GM19372 (cell line): ENCODE data around the gene FABP7.

Experiments used
- ATAC-seq: cut with Tn5 transposase; IDR thresholded peaks from one replicate; pipeline ENCODE4 v1.9.1; 2021; ENCODE audit warnings: mild to moderate bottlenecking, low read depth, moderate library complexity; ENCODE audit not compliant: unreplicated experiment

Gene FABP7

GRCh38 chr6:122755901-122756300, 23.6 kb upstream of the FABP7 start:
- ATAC-seq, result no peak

GRCh38 chr6:122758927-122759334, 20.6 kb upstream of the FABP7 start:
- ATAC-seq, result peak; percentile 91

GRCh38 chr6:122760330-122760729, 19.2 kb upstream of the FABP7 start:
- no peak for ATAC-seq

GRCh38 chr6:122766256-122766655, 13.3 kb upstream of the FABP7 start:
- ATAC-seq, result no peak

- no peak for ATAC-seq
Measured at GRCh38 chr6:122770835-122771601, 8.5 kb upstream of the FABP7 start.

- ATAC-seq, result no peak
Measured at GRCh38 chr6:122772724-122773415, 6.6 kb upstream of the FABP7 start.

- no peak for ATAC-seq
Measured at GRCh38 chr6:122775975-122776374, 3.5 kb upstream of the FABP7 start.

GRCh38 chr6:122778302-122778701, 1.2 kb upstream of the FABP7 start:
- ATAC-seq, result no peak

GRCh38 chr6:122778985-122779661, 393 bp upstream of the FABP7 start:
- ATAC-seq, result no peak

GRCh38 chr6:122780114-122780513, 598 bp downstream of the FABP7 start:
- ATAC-seq, result no peak

GRCh38 chr6:122781716-122782115, 2.2 kb downstream of the FABP7 start:
- no peak for ATAC-seq

GRCh38 chr6:122783401-122783800, 3.9 kb downstream of the FABP7 start:
- no peak for ATAC-seq

GRCh38 chr6:122785891-122786290, 6.4 kb downstream of the FABP7 start:
- ATAC-seq, result no peak

GRCh38 chr6:122787721-122788120, 8.2 kb downstream of the FABP7 start:
- ATAC-seq, result no peak

- no peak for ATAC-seq
Measured at GRCh38 chr6:122788208-122788607, 8.7 kb downstream of the FABP7 start.

- ATAC-seq, result no peak
Measured at GRCh38 chr6:122788663-122789181, 9.2 kb downstream of the FABP7 start.

- peak; percentile 63 for ATAC-seq
Measured at GRCh38 chr6:122789182-122790027, 9.9 kb downstream of the FABP7 start, which contains the start of gene SMPDL3A. Gene SMPDL3A (plus strand): TSS chr6:122789258. CDS start chr6:122789347, 89 bp downstream.

GRCh38 chr6:122790028-122790422, 10.5 kb downstream of the FABP7 start:
- ATAC-seq, result no peak

- ATAC-seq, result no peak
Measured at GRCh38 chr6:122790423-122791309, 11.2 kb downstream of the FABP7 start.
